Upper lobe of left lung (tissue), 6 donors: ENCODE measurements around the gene CEP72. TPM values are rescaled to one million over a fixed set of nuclear protein-coding genes. Genes with fewer than 3 reads are reported as not detected.
"Not testable (repeated sequence)": the region's sequence is repeated elsewhere in the genome, so short reads cannot be mapped to it uniquely, and the experiment has no call there.

Source experiments
- ATAC-seq, 2 donors: fragments of 200-7000 bp; cut with Tn5 transposase; one replicate each; pipeline ENCODE4 v1.9.1; 2022; ENCODE audit warnings: mild to moderate bottlenecking in 2 of 2, moderate library complexity in 2 of 2; ENCODE audit not compliant: low FRiP score in 2 of 2
- DNase-seq, 2 donors: peaks; one replicate each; pipeline ENCODE4 v3.0.0-alpha.2; 2019 to 2020
- H3K27ac ChIP-seq, 4 donors: fragments of 200-600 bp; sonication (generic); one replicate each; pipeline ENCODE4 v1.5.1; 2016 to 2019
- H3K27me3 ChIP-seq, 4 donors: fragments of 200-600 bp; sonication (generic); one replicate each; pipeline ENCODE4 v1.5.1; 2017 to 2019
- H3K36me3 ChIP-seq, 4 donors: fragments of 200-600 bp; sonication (generic); one replicate each; pipeline ENCODE4 v1.5.1; 2016 to 2019
- H3K4me1 ChIP-seq, 4 donors: fragments of 200-600 bp; sonication (generic); one replicate each; pipeline ENCODE4 v1.5.1; 2018 to 2019
- H3K4me3 ChIP-seq, 4 donors: fragments of 200-600 bp; sonication (generic); one replicate each; pipeline ENCODE4 v1.5.1; 2017 to 2019; ENCODE audit warnings: mild to moderate bottlenecking in 2 of 4, moderate library complexity in 1 of 4
- H3K9me3 ChIP-seq, 4 donors: fragments of 200-600 bp; sonication (generic); one replicate each; pipeline ENCODE4 v1.5.1; 2018 to 2019
- CTCF ChIP-seq, 6 experiments: fragments of 450-650 bp in 4 of 6; fragments of 200-600 bp in 2 of 6; sonication (generic) in 2 of 6; IDR thresholded peaks; one replicate each; pipeline ENCODE4 v1.5.1; 2016 to 2019; ENCODE audit warnings: antibody characterized with exemption in 6 of 6
- EP300 ChIP-seq, 4 donors: sonication (generic); formaldehyde crosslinking; IDR thresholded peaks; one replicate each; pipeline ENCODE4 v1.5.1; 2017; ENCODE audit warnings: antibody characterized with exemption in 4 of 4, control low read depth in 2 of 4
- POLR2A ChIP-seq, 4 donors: fragments of 450-650 bp; IDR thresholded peaks; one replicate each; pipeline ENCODE4 v1.5.1; 2016 to 2017; ENCODE audit warnings: antibody characterized with exemption in 4 of 4, mild to moderate bottlenecking in 2 of 4
- POLR2AphosphoS5 ChIP-seq, 2 donors: sonication (generic); formaldehyde crosslinking; IDR thresholded peaks; one replicate each; pipeline ENCODE4 v1.5.1; 2017; ENCODE audit warnings: antibody characterized with exemption in 2 of 2
- WGBS, 2 donors: methylation state at CpG; one replicate each; pipeline ENCODE4 v1.1.5; 2017 to 2018; 5-methylcytosine and 5-hydroxymethylcytosine counted together
- total RNA-seq, 6 donors: library from RNA; depleted of rRNA in 4 of 6; stranded (reverse); fragments of >200 nt in 4 of 6; gene quantifications; one replicate each; pipeline versions ENCODE4 v1.1.0 to v1.2.1, GENCODE V29; 2016 to 2021
- donor health status: DM: no; HTN: no; CAD: no; lungs with moderate emphysema.
- donor health status: DM: no; HTN: yes; CAD: no; lungs with severe emphysema.

CEP72 gene
- total RNA-seq, 6 donors from 2014 or later = 6.8 to 21.0 (median 9.4) TPM

- WGBS, 2 donors = 86 to 88% methylated on average over 8 to 11 of the region's 17 CpGs
- no peaks in the 10 kb centered on the region for H3K9me3 ChIP-seq
- ATAC-seq = no peak
Observed at GRCh38 chr5:684751-685216, 72.6 kb downstream of the CEP72 start.

GRCh38 chr5:685262-686171 is 73.4 kb downstream of the CEP72 start:
- TF ChIP-seq CTCF (IDR thresholded peaks at IDR 0.05) (no peak), POLR2A (IDR thresholded peaks at IDR 0.05) (no peak), POLR2AphosphoS5 (IDR thresholded peaks at IDR 0.05) (no peak), EP300 (IDR thresholded peaks at IDR 0.05) (no peak)
- WGBS, 2 donors = 86 to 90% methylated on average over 17 to 24 of the region's 24 CpGs
- DNase-seq = peak; percentile 13 to 62

More at GRCh38 chr5:684751-685216, 72.6 kb downstream of the CEP72 start:
- TF ChIP-seq CTCF (IDR thresholded peaks at IDR 0.05) (no peak), EP300 (IDR thresholded peaks at IDR 0.05) (no peak), POLR2A (IDR thresholded peaks at IDR 0.05) (no peak)
- Histone ChIP-seq H3K4me3 (no peak overlapping the region), H3K27ac (no peak overlapping the region), H3K4me1 (no peaks in the 10 kb centered on the region), H3K27me3 (no peaks in the 10 kb centered on the region), H3K36me3 (no peaks in the 10 kb centered on the region)
- DNase-seq = peak; percentile 10 to 70

GRCh38 chr5:686172-686523 is 74.0 kb downstream of the CEP72 start:
- not testable (repeated sequence) for H3K9me3 ChIP-seq, H3K27ac ChIP-seq, H3K36me3 ChIP-seq, ATAC-seq, H3K4me3 ChIP-seq, H3K4me1 ChIP-seq, H3K27me3 ChIP-seq
- DNase-seq = peak in 1 of 2 donors; percentile 21
- WGBS, 2 donors = 87 to 88% methylated on average over 10 to 12 of the region's 12 CpGs

More at GRCh38 chr5:685262-686171, 73.4 kb downstream of the CEP72 start:
- H3K4me1 ChIP-seq = no peaks in the 10 kb centered on the region
- H3K9me3 ChIP-seq = no peaks in the 10 kb centered on the region
- no peak for ATAC-seq
- H3K27ac ChIP-seq = no peak overlapping the region
- H3K4me3 ChIP-seq = no peak overlapping the region
- H3K27me3 ChIP-seq = no peaks in the 10 kb centered on the region
- H3K36me3 ChIP-seq = no peaks in the 10 kb centered on the region

- H3K9me3 ChIP-seq, H3K4me1 ChIP-seq, H3K27me3 ChIP-seq, H3K36me3 ChIP-seq, ATAC-seq, H3K4me3 ChIP-seq, H3K27ac ChIP-seq: not testable (repeated sequence)
- peak in 1 of 2 donors; percentile 19 for DNase-seq
- WGBS, 2 donors = 70% methylated on average over 10 of the region's 12 CpGs; no CpG with 5 or more reads in 1 of the 2 donors
Observed at GRCh38 chr5:686936-687335, 74.8 kb downstream of the CEP72 start.

- not testable (repeated sequence) for H3K27me3 ChIP-seq, H3K36me3 ChIP-seq, H3K27ac ChIP-seq, ATAC-seq, H3K9me3 ChIP-seq, H3K4me3 ChIP-seq
- H3K4me1 ChIP-seq = peaks cover 0 to 13% (median 4%) of the 10 kb centered on the region in 4 donors
- DNase-seq = peak; percentile 20 to 36
- 85 to 94% methylated on average over 8 to 19 of the region's 30 CpGs for WGBS, 2 donors
Observed at GRCh38 chr5:688348-689010, 76.3 kb downstream of the CEP72 start.

- not testable (repeated sequence) for H3K27me3 ChIP-seq, ATAC-seq, DNase-seq, H3K4me3 ChIP-seq, H3K36me3 ChIP-seq, H3K9me3 ChIP-seq, H3K27ac ChIP-seq
- WGBS, 2 donors = no CpG with 5 or more reads among the region's 12 CpGs
- peaks cover 0 to 17% (median 4%) of the 10 kb centered on the region in 4 donors for H3K4me1 ChIP-seq
Observed at GRCh38 chr5:690293-690692, 78.2 kb downstream of the CEP72 start.

- no CpG with 5 or more reads among the region's 23 CpGs for WGBS, 2 donors
- not testable (repeated sequence) for H3K27me3 ChIP-seq, H3K4me3 ChIP-seq, H3K9me3 ChIP-seq, H3K36me3 ChIP-seq, H3K27ac ChIP-seq
- peak; percentile 53 to 54 for ATAC-seq
- DNase-seq = peak in 1 of 2 donors; percentile 60
- peaks cover 0 to 17% (median 4%) of the 10 kb centered on the region in 4 donors for H3K4me1 ChIP-seq
Observed at GRCh38 chr5:691049-691448, 78.9 kb downstream of the CEP72 start.
